Nephron (organoid): Measurements from ENCODE around the gene SRGN.
"Not testable (repeated sequence)": the region's sequence is repeated elsewhere in the genome, so short reads cannot be mapped to it uniquely, and the experiment has no call there.

Experiments
- H3K27ac Mint-ChIP-seq, 3 experiments: 2 replicates each; pipeline ENCODE4 v1.8.0; 2020; ENCODE audit warnings: mixed read lengths in 3 of 3, mild to moderate bottlenecking in 2 of 3, moderate library complexity in 1 of 3
- H3K27me3 Mint-ChIP-seq: 2 replicates; pipeline ENCODE4 v1.8.0; 2021; ENCODE audit warnings: low read depth, mild to moderate bottlenecking, moderate library complexity, mixed read lengths
- H3K36me3 Mint-ChIP-seq: 2 replicates; pipeline ENCODE4 v1.8.0; 2020; ENCODE audit warnings: low read depth, mixed read lengths
- H3K4me1 Mint-ChIP-seq: 2 replicates; pipeline ENCODE4 v1.8.0; 2020; ENCODE audit warnings: mixed read lengths
- H3K4me3 Mint-ChIP-seq, 3 experiments: 2 replicates each; pipeline ENCODE4 v1.8.0; 2020; ENCODE audit warnings: mild to moderate bottlenecking in 3 of 3, mixed read lengths in 3 of 3, moderate library complexity in 2 of 3
- H3K9me3 Mint-ChIP-seq: 2 replicates; pipeline ENCODE4 v1.8.0; 2020; ENCODE audit warnings: mixed read lengths
- CTCF ChIP-seq, 3 experiments: fragments of 200-600 bp; sonication (generic); IDR thresholded peaks; one replicate each; pipeline ENCODE4 v1.5.0; 2021; ENCODE audit warnings: antibody characterized with exemption in 3 of 3; ENCODE audit not compliant: unreplicated experiment in 3 of 3

The SRGN gene

DNA sequence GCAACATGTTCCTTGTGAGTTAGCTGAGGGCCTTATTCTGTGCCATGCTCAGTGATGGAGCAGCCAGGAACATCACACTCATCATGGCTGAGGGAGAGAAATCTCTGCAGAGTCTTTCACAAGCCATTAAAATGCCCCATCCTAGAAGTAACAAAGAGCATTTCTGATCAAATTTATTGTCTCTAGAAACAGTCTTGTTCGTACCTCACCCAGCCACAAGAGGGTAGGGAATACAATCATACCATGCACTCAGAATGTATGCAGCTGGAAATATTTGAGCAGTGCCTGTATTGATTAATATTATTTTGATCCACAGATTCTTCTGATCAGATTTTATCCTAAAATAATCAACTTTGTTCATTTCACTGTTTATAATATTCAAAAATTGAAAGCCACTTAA lies 53.4 kb downstream of the SRGN start:
- TF ChIP-seq CTCF (IDR thresholded peaks at IDR 0.05; ENCODE audit: unreplicated experiment in 3 of 3): no peak
- Mint-ChIP-seq H3K4me1 (no peaks in the 10 kb centered on the region), H3K27ac (no peak overlapping the region), H3K4me3 (no peak overlapping the region), H3K9me3 (no peaks in the 10 kb centered on the region), H3K27me3 (no peaks in the 10 kb centered on the region), H3K36me3 (peaks cover 34% of the 10 kb centered on the region)

DNA sequence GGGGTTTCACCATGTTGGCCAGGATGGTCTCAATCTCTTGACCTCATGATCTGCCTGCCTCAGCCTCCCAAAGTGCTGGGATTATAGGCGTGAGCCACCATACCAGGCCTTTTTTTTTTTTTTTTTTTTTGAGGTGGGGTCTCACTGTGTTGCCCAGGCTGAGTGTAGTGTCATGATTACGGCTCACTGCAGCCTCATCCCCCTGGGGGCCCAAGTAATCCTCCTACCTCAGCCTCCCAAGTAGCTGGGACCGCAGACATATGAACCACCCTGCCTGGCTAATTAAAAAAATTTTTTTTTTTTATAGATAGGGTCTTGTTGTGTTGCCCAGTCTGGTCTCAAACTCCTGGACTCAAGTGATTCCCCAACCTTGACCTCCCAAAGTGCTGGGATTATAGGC lies 54.2 kb downstream of the SRGN start:
- not testable (repeated sequence) for H3K27me3 Mint-ChIP-seq

GRCh38 chr10:69142983-69143382 lies 55.1 kb downstream of the SRGN start:
- Mint-ChIP-seq H3K27ac (no peak overlapping the region), H3K4me3 (no peak overlapping the region), H3K36me3 (peaks cover 26% of the 10 kb centered on the region), H3K9me3 (no peaks in the 10 kb centered on the region), H3K27me3 (no peaks in the 10 kb centered on the region), H3K4me1 (no peaks in the 10 kb centered on the region)
- no peak for TF ChIP-seq CTCF (IDR thresholded peaks at IDR 0.05; ENCODE audit: unreplicated experiment in 3 of 3)

More for the DNA sequence above, 54.2 kb downstream of the SRGN start:
- H3K36me3 Mint-ChIP-seq: peaks cover 34% of the 10 kb centered on the region
- H3K27ac Mint-ChIP-seq, H3K4me1 Mint-ChIP-seq, H3K4me3 Mint-ChIP-seq, H3K9me3 Mint-ChIP-seq: not testable (repeated sequence)

DNA sequence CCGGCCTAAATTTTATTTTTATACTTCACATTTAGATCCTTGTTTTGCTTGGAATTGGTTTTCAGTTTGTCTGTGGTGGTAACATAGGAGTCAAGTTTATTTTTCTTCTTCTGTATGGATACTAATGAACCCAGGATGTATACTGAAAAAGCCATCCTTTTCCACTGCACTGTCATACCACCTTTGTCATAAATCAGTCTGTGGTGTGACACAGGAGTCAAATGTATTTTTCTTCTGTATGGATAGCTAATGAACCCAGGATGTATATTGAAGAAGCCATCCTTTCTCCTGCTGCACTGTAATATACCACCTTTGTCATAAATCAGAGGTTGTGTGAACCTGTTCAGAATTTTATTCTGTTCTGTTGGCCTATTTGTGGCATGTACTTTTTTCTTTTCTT lies 57.4 kb downstream of the SRGN start:
- TF ChIP-seq CTCF (IDR thresholded peaks at IDR 0.05; ENCODE audit: unreplicated experiment in 3 of 3): no peak
- H3K27ac Mint-ChIP-seq: no peak overlapping the region
- H3K9me3 Mint-ChIP-seq: no peaks in the 10 kb centered on the region
- H3K27me3 Mint-ChIP-seq: no peaks in the 10 kb centered on the region
- H3K4me3 Mint-ChIP-seq: no peak overlapping the region
- H3K4me1 Mint-ChIP-seq: no peaks in the 10 kb centered on the region
- H3K36me3 Mint-ChIP-seq: peaks cover 27% of the 10 kb centered on the region

GRCh38 chr10:69145864-69146263 lies 58.0 kb downstream of the SRGN start:
- H3K27ac Mint-ChIP-seq: no peak overlapping the region
- no peak for TF ChIP-seq CTCF (IDR thresholded peaks at IDR 0.05; ENCODE audit: unreplicated experiment in 3 of 3)
- no peaks in the 10 kb centered on the region for H3K27me3 Mint-ChIP-seq
- H3K4me1 Mint-ChIP-seq: no peaks in the 10 kb centered on the region
- no peaks in the 10 kb centered on the region for H3K9me3 Mint-ChIP-seq
- H3K4me3 Mint-ChIP-seq: no peak overlapping the region
- peaks cover 27% of the 10 kb centered on the region for H3K36me3 Mint-ChIP-seq

DNA sequence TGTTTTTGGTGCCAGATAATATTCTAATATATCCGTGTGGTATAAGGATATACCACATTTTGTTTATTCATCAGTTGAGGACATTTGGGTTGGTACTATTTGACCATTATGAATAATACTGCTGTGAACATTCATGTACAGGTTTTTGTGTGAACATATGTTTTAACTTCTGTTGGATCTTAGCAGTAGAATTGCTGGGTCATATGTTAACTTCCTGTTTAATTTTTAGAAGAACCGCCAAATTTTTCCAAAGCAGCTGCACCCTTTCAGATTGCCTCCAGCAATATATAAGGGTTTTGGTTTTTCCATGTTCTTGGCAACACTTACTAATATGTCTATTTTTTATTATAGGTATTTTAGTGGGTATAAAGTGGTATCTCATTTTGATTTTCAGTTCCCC lies 58.9 kb downstream of the SRGN start:
- Mint-ChIP-seq H3K27ac (no peak overlapping the region), H3K36me3 (peaks cover 24% of the 10 kb centered on the region), H3K4me3 (no peak overlapping the region), H3K27me3 (no peaks in the 10 kb centered on the region), H3K9me3 (no peaks in the 10 kb centered on the region), H3K4me1 (no peaks in the 10 kb centered on the region)
- no peak for TF ChIP-seq CTCF (IDR thresholded peaks at IDR 0.05; ENCODE audit: unreplicated experiment in 3 of 3)
